ENCODE data around the gene KISS1R.

- TF ChIP-seq CTCF (IDR thresholded peaks at IDR 0.05) = no peak
- no peak for TF ChIP-seq POLR2A (IDR thresholded peaks at IDR 0.05)
These were observed at the start of gene KISS1R for GRCh38 chr19:917323-918151.
